ENCODE data around the gene CATSPERE. TPM values are rescaled to one million over a fixed set of nuclear protein-coding genes. Genes with fewer than 3 reads are reported as not detected.

CATSPERE gene
- total and polyA plus RNA-seq, 2 donors (not counting 3 experiments of a cell fraction or from before 2014, with no cell fraction given) = 0.61 to 1.9 TPM

- H3K27ac ChIP-seq (ENCODE audit: insufficient read depth, low read depth, low read length) = no peak overlapping the region
- H3K79me2 ChIP-seq (ENCODE audit: control insufficient read depth, insufficient read depth, low read length) = no peaks in the 10 kb centered on the region
- peaks cover 4% of the 10 kb centered on the region for H3K4me1 ChIP-seq (ENCODE audit: control insufficient read depth, extremely low read depth, insufficient read depth, low read length)
- H3K36me3 ChIP-seq (ENCODE audit: control insufficient read depth in 2 of 2, extremely low read depth in 1 of 2, insufficient read depth in 2 of 2, low read length in 2 of 2) = no peaks in the 10 kb centered on the region
- H3K9ac ChIP-seq (replicated peaks; ENCODE audit: extremely low read depth, insufficient read depth, low read length) = no peak overlapping the region
- BruUV-seq (replicated peaks) = no TSS peak
- no peaks in the 10 kb centered on the region for H3K9me3 ChIP-seq (replicated peaks; ENCODE audit: control insufficient read depth, insufficient read depth, low read length)
- H3K4me2 ChIP-seq (ENCODE audit: insufficient read depth, low read length) = no peak overlapping the region
- H2AFZ ChIP-seq (ENCODE audit: low read depth, low read length) = peak overlapping the region; percentile 23
- H3K9me1 ChIP-seq (replicated peaks; ENCODE audit: control insufficient read depth, extremely low read depth, insufficient read depth, low read length) = no peaks in the 10 kb centered on the region
- no peak for FAIRE-seq
- ChIA-PET CTCF (interaction anchor here (0.9 to 1.2 kb wide), 2 partner anchors 11 to 149 kb away, joined by 3 to 5 read pairs; no protein-coding TSS in a partner anchor), POLR2A (no interaction called here)
- no peaks in the 10 kb centered on the region for H4K20me1 ChIP-seq (replicated peaks; ENCODE audit: control insufficient read depth, extremely low read depth, insufficient read depth, low read length)
- intact Hi-C loops (cut with micrococcal nuclease) = no loop called here
- dilution Hi-C loops (cut with MboI; ENCODE audit: extremely low pct_ligation_motif_present, low sequenced_read_pairs) = no loop called here
- peaks cover 2 to 5% of the 10 kb centered on the region in 2 experiments for H3K27me3 ChIP-seq (ENCODE audit: control insufficient read depth in 2 of 2, insufficient read depth in 2 of 2, low read length in 2 of 2)
- DNase-seq (ENCODE audit: low read depth, low spot score) = no peak
- TF ChIP-seq POLR2A (IDR thresholded peaks at IDR 0.05; ENCODE audit: low read depth, low read length) (no peak), JUN (IDR thresholded peaks at IDR 0.05; ENCODE audit: borderline replicate concordance, insufficient read depth, insufficient read length, low read depth) (no peak)
- no peak overlapping the region for H3K4me3 ChIP-seq (replicated peaks in 1 of 3; ENCODE audit: insufficient read depth in 1 of 3, low read depth in 1 of 3, low read length in 3 of 3)
Observed at GRCh38 chr1:244647819-244648218, 186.7 kb downstream of the CATSPERE start.

- dilution Hi-C loops (cut with MboI; ENCODE audit: extremely low pct_ligation_motif_present, low sequenced_read_pairs) = no loop called here
Observed at GRCh38 chr1:244651956-244652622, 191.0 kb downstream of the CATSPERE start.

More at GRCh38 chr1:244651956-244652622, 191.0 kb downstream of the CATSPERE start:
- intact Hi-C loops (cut with micrococcal nuclease) = loop anchor here (1.0 to 5.0 kb wide), 9 partner anchors 49 to 440 kb away; partner anchors contain the start of gene COX20
- Histone ChIP-seq H3K79me2 (ENCODE audit: control insufficient read depth, insufficient read depth, low read length) (peaks cover 36% of the 10 kb centered on the region), H3K9ac (replicated peaks; ENCODE audit: extremely low read depth, insufficient read depth, low read length) (peak overlapping the region; percentile 74), H3K36me3 (ENCODE audit: control insufficient read depth in 2 of 2, extremely low read depth in 1 of 2, insufficient read depth in 2 of 2, low read length in 2 of 2) (peaks cover 0 to 3% of the 10 kb centered on the region in 2 experiments), H2AFZ (ENCODE audit: low read depth, low read length) (peak overlapping the region; percentile 100), H4K20me1 (replicated peaks; ENCODE audit: control insufficient read depth, extremely low read depth, insufficient read depth, low read length) (no peaks in the 10 kb centered on the region), H3K27me3 (ENCODE audit: control insufficient read depth in 2 of 2, insufficient read depth in 2 of 2, low read length in 2 of 2) (peaks cover 2 to 3% of the 10 kb centered on the region in 2 experiments), H3K4me3 (replicated peaks in 1 of 3; ENCODE audit: insufficient read depth in 1 of 3, low read depth in 1 of 3, low read length in 3 of 3) (peak overlapping the region; percentile 47 to 89 (median 73)), H3K9me1 (replicated peaks; ENCODE audit: control insufficient read depth, extremely low read depth, insufficient read depth, low read length) (no peaks in the 10 kb centered on the region), H3K27ac (ENCODE audit: insufficient read depth, low read depth, low read length) (peak overlapping the region; percentile 27), H3K4me1 (ENCODE audit: control insufficient read depth, extremely low read depth, insufficient read depth, low read length) (peaks cover 16% of the 10 kb centered on the region), H3K9me3 (replicated peaks; ENCODE audit: control insufficient read depth, insufficient read depth, low read length) (no peaks in the 10 kb centered on the region), H3K4me2 (ENCODE audit: insufficient read depth, low read length) (peak overlapping the region; percentile 97)
- ChIA-PET CTCF (interaction anchor here (0.7 to 2.2 kb wide), 4 partner anchors 12 to 145 kb away, joined by 3 to 17 read pairs (median 4); no protein-coding TSS in a partner anchor), POLR2A (interaction anchor here (0.5 to 1.1 kb wide), 3 partner anchors 52 to 671 kb away, joined by 3 to 16 read pairs (median 9); no protein-coding TSS in a partner anchor)
- DNase-seq (ENCODE audit: low read depth, low spot score) = no peak
- no peak for FAIRE-seq
- BruUV-seq (replicated peaks) = TSS peak; percentile 86
- TF ChIP-seq EZH2 (IDR thresholded peaks at IDR 0.05; ENCODE audit: borderline replicate concordance, low read depth, low read length, severe bottlenecking) (no peak), CTCF (IDR thresholded peaks at IDR 0.05; ENCODE audit: extremely low read depth in 1 of 2, insufficient read depth in 1 of 2, low read depth in 1 of 2, low read length in 2 of 2) (no peak)

Data from endothelial cell of umbilical vein (primary cell).